ENCODE data around the gene CFL1. TPM values are rescaled to one million over a fixed set of nuclear protein-coding genes. Genes with fewer than 3 reads are reported as not detected.

CFL1 gene
- total RNA-seq, 1 experiment from 2014 or later: 955 TPM

GRCh38 chr11:65897020-65897471 lies 39.1 kb upstream of the CFL1 start:
- intact Hi-C loops (cut with micrococcal nuclease; ENCODE audit: unreplicated experiment): no loop called here
- Mint-ChIP-seq H3K4me1 (ENCODE audit: low read depth, unreplicated experiment) (peaks cover 49% of the 10 kb centered on the region), H3K27me3 (ENCODE audit: unreplicated experiment) (no peaks in the 10 kb centered on the region), H3K36me3 (ENCODE audit: insufficient read depth, unreplicated experiment) (peaks cover 93% of the 10 kb centered on the region), H3K4me3 (ENCODE audit: low read depth, unreplicated experiment) (peak overlapping the region; percentile 84), H3K27ac (ENCODE audit: unreplicated experiment) (peak overlapping the region; percentile 97), H3K9me3 (ENCODE audit: low read depth, unreplicated experiment) (no peaks in the 10 kb centered on the region)
- no peak for TF ChIP-seq CTCF (IDR thresholded peaks at IDR 0.05; ENCODE audit: unreplicated experiment)
- CTCF ChIA-PET: interaction anchor here (1.6 kb wide), 1 partner anchor 9 kb away, joined by 5 read pairs; the partner anchor contains the start of gene FIBP
- no peak for DNase-seq
- no TSS peak for BruUV-seq (replicated peaks)

DNA sequence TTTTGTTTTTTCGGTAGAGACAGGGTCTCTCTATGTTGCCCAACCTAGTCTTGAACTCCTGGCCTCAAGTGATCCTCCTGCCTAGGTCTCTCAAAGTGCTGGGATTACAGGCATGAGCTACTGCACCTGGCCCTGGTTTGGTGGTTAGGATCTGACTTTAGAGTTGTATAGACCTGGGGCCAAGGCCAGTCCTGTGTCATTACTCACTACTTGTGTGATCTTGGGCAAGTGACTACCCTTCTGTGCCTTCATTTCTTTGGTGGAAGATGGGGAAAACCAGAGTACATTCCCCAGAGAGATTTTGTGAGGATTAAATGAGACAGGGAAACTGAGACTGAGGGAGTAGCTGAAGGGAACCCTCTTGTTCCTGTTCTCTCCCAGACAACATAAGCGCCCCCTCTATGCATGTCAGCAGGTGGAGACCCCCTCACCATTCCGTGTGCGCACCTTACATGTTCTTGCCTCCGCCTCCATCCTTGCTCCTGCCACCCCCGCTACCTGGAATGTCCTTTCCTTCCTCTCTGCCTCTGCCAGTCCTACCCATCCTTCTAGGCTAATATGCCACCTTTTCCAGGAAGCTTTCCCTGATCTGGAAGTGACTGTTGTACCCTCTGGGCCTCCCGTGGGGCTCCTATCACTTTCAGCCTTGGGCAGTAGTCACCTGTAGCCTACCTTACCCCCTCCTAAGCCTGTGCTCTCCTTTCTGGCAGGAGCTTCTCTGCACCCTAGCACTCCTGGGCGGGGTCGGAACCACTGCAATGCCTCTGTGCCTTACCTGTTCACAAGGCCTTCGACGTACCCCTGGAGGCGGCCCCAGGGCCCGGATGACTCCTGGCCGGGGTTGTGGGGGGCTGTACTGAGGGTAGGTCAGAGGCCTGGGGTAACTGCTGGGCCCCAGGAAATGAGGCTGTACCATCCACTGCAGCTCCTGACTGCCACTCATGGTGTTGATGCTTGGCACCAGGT lies 38.3 kb upstream of the CFL1 start:
- Mint-ChIP-seq H3K9me3 (ENCODE audit: low read depth, unreplicated experiment) (no peaks in the 10 kb centered on the region), H3K27ac (ENCODE audit: unreplicated experiment) (peak overlapping the region; percentile 97), H3K36me3 (ENCODE audit: insufficient read depth, unreplicated experiment) (peaks cover 93% of the 10 kb centered on the region), H3K27me3 (ENCODE audit: unreplicated experiment) (no peaks in the 10 kb centered on the region), H3K4me1 (ENCODE audit: low read depth, unreplicated experiment) (peaks cover 44% of the 10 kb centered on the region), H3K4me3 (ENCODE audit: low read depth, unreplicated experiment) (peak overlapping the region; percentile 84)
- CTCF ChIA-PET: interaction anchor here (1.6 kb wide), 1 partner anchor 8 kb away, joined by 5 read pairs; the partner anchor contains the start of gene FIBP
- BruUV-seq (replicated peaks): no TSS peak
- no peak for TF ChIP-seq CTCF (IDR thresholded peaks at IDR 0.05; ENCODE audit: unreplicated experiment)
- intact Hi-C loops (cut with micrococcal nuclease; ENCODE audit: unreplicated experiment): no loop called here
- DNase-seq: no peak

DNA sequence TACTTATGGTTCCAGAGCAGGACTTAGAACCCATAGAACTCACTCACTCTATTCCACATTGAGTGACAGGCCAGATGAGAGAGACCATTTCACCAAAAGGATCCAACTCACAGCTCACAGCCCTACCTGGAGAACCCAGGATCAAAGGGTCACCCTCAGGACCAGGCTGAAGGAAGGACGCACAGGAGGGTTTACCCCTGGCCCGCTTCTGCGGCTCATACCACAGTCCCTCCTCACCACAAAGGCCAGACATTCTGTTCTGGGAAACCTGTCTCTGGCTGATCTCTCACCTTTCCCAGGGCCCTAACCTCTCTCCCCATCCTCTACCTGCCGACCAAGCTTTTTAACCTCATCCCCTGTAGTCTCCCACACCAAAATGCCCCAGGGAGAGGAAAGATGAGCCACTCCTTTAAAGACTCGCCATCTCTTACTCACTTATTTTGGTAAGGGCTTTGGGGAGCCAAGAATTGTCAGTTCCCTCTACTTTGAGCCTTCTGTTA lies 37.6 kb upstream of the CFL1 start:
- Mint-ChIP-seq H3K4me1 (ENCODE audit: low read depth, unreplicated experiment) (peaks cover 41% of the 10 kb centered on the region), H3K36me3 (ENCODE audit: insufficient read depth, unreplicated experiment) (peaks cover 98% of the 10 kb centered on the region), H3K27ac (ENCODE audit: unreplicated experiment) (peak overlapping the region; percentile 97), H3K4me3 (ENCODE audit: low read depth, unreplicated experiment) (peak overlapping the region; percentile 84), H3K9me3 (ENCODE audit: low read depth, unreplicated experiment) (no peaks in the 10 kb centered on the region), H3K27me3 (ENCODE audit: unreplicated experiment) (no peaks in the 10 kb centered on the region)
- intact Hi-C loops (cut with micrococcal nuclease; ENCODE audit: unreplicated experiment): no loop called here
- no peak for TF ChIP-seq CTCF (IDR thresholded peaks at IDR 0.05; ENCODE audit: unreplicated experiment)
- CTCF ChIA-PET: interaction anchor here (0.6 kb wide), 1 partner anchor 566 kb away, joined by 4 read pairs; no protein-coding TSS in a partner anchor
- DNase-seq: no peak
- BruUV-seq (replicated peaks): no TSS peak

DNA sequence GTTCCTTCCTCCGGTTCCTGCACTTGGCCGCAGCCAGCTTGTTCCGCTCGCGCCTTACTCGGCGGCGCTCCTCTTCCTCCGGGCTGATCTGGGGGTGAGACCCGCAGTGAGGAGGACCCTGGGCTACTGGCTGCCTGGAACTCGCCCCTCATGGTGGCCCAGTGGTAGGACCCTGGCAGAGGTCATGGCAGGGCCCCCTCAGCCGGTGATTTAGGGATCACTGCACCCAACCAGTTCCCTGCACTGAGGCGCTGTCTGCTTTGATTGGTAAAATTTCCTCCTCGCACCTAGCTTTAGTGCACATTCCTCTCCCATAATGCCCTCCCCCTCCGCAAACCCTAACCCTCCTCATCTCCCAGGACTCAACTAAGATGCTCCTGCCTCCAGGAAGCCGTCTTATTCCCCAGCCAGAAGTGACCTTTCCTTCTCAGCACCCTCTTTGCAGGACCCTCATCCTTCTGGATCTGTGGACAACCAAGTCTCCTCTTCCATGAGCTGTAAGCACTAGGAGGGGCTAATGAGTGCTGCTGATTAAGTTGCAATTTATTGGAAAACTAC lies 36.1 kb upstream of the CFL1 start:
- intact Hi-C loops (cut with micrococcal nuclease; ENCODE audit: unreplicated experiment): no loop called here
- no peaks in the 10 kb centered on the region for H3K27me3 Mint-ChIP-seq (ENCODE audit: unreplicated experiment)
- no peak for DNase-seq
- no peak overlapping the region for H3K4me3 Mint-ChIP-seq (ENCODE audit: low read depth, unreplicated experiment)
- no peaks in the 10 kb centered on the region for H3K9me3 Mint-ChIP-seq (ENCODE audit: low read depth, unreplicated experiment)
- no peak for TF ChIP-seq CTCF (IDR thresholded peaks at IDR 0.05; ENCODE audit: unreplicated experiment)
- CTCF ChIA-PET: no interaction called here
- H3K4me1 Mint-ChIP-seq (ENCODE audit: low read depth, unreplicated experiment): peaks cover 54% of the 10 kb centered on the region
- no TSS peak for BruUV-seq (replicated peaks)
- H3K36me3 Mint-ChIP-seq (ENCODE audit: insufficient read depth, unreplicated experiment): peaks cover 98% of the 10 kb centered on the region
- peak overlapping the region; percentile 28 for H3K27ac Mint-ChIP-seq (ENCODE audit: unreplicated experiment)
